Inferior parietal cortex (tissue), 1 donor: ENCODE results near the gene KIDINS220.
A peak's percentile ranks its signal among the peaks of the same experiment; 100 is the strongest.

Source experiments
- DNase-seq: peaks from one replicate; pipeline ENCODE4 v3.0.0-alpha.2; 2016; ENCODE audit errors: extremely low spot score

KIDINS220 gene

GRCh38 chr2:8697190-8697589 lies 140.2 kb downstream of the KIDINS220 start:
- DNase-seq = no peak

- no peak for DNase-seq
Measured at GRCh38 chr2:8694737-8695136, 142.7 kb downstream of the KIDINS220 start.

GRCh38 chr2:8693157-8693821 lies 144.1 kb downstream of the KIDINS220 start:
- peak; percentile 66 for DNase-seq

- no peak for DNase-seq
Measured at GRCh38 chr2:8692783-8693156, 144.6 kb downstream of the KIDINS220 start.

- DNase-seq = no peak
Measured at GRCh38 chr2:8691859-8692437, 145.5 kb downstream of the KIDINS220 start.

- DNase-seq = peak; percentile 69
Measured at GRCh38 chr2:8685697-8686358, 151.6 kb downstream of the KIDINS220 start.

- no peak for DNase-seq
Measured at GRCh38 chr2:8684878-8685696, 152.3 kb downstream of the KIDINS220 start.

GRCh38 chr2:8684540-8684877 lies 152.9 kb downstream of the KIDINS220 start:
- peak; percentile 52 for DNase-seq

GRCh38 chr2:8682719-8683667 lies 154.4 kb downstream of the KIDINS220 start:
- DNase-seq = peak; percentile 58

- DNase-seq = peak; percentile 98
Measured at GRCh38 chr2:8681786-8682692, 155.4 kb downstream of the KIDINS220 start, which contains the start of gene ID2. Gene ID2, plus strand, starts transcription at chr2:8682056. Its CDS starts 110 bp downstream, at chr2:8682166.

- DNase-seq = peak; percentile 66
Measured at GRCh38 chr2:8680822-8681760, 156.3 kb downstream of the KIDINS220 start.

GRCh38 chr2:8679827-8680731 lies 157.3 kb downstream of the KIDINS220 start:
- DNase-seq = peak; percentile 62

GRCh38 chr2:8679567-8679826 lies 157.9 kb downstream of the KIDINS220 start:
- no peak for DNase-seq
